Fibroblast of lung (primary cell): ENCODE measurements around the gene RNF113B. TPM values are rescaled to one million over a fixed set of nuclear protein-coding genes. Genes with fewer than 3 reads are reported as not detected.
A peak's percentile ranks its signal among the peaks of the same experiment; 100 is the strongest.

Experiments used
- DNase-seq, 2 donors: peaks; one replicate each; pipeline versions ENCODE4 v3.0.0 to v3.0.0-alpha.2; 2010; ENCODE audit warnings: low read depth in 2 of 2
- H2AFZ ChIP-seq: 2 replicates; pipeline ENCODE4 v1.5.1; 2012; ENCODE audit warnings: low read length, control low read depth, inconsistent platforms
- H3K27ac ChIP-seq: 2 replicates; pipeline ENCODE4 v1.5.1; 2011; ENCODE audit warnings: low read length, control low read depth; ENCODE audit not compliant: insufficient read depth
- H3K27me3 ChIP-seq: 2 replicates; pipeline ENCODE4 v1.5.1; 2011; ENCODE audit warnings: mild to moderate bottlenecking, low read length; ENCODE audit not compliant: control insufficient read depth, insufficient read depth
- H3K36me3 ChIP-seq: 2 replicates; pipeline ENCODE4 v1.5.1; 2011; ENCODE audit warnings: low read length; ENCODE audit not compliant: control insufficient read depth, insufficient read depth
- H3K4me1 ChIP-seq: 2 replicates; pipeline ENCODE4 v1.5.1; 2011; ENCODE audit warnings: low read length; ENCODE audit not compliant: control insufficient read depth, insufficient read depth; ENCODE audit errors: extremely low read depth
- H3K4me2 ChIP-seq: 2 replicates; pipeline ENCODE4 v1.5.1; 2011; ENCODE audit warnings: low read length, control low read depth; ENCODE audit not compliant: insufficient read depth; ENCODE audit errors: extremely low read depth
- H3K4me3 ChIP-seq, 4 experiments: fragments of 200-600 bp in 1 of 4; sonication (generic) in 1 of 4; replicated peaks in 1 of 4; 2 replicates each; pipeline ENCODE4 v1.5.1; 2011 to 2016; ENCODE audit warnings: low read length in 4 of 4, low read depth in 3 of 4, mild to moderate bottlenecking in 3 of 4, control low read depth in 2 of 4, inconsistent platforms in 1 of 4, mixed read lengths in 1 of 4; ENCODE audit not compliant: insufficient read depth in 1 of 4; ENCODE audit errors: control extremely low read depth in 1 of 4
- H3K79me2 ChIP-seq: 2 replicates; pipeline ENCODE4 v1.5.1; 2012; ENCODE audit warnings: mild to moderate bottlenecking, low read length, inconsistent platforms; ENCODE audit not compliant: control insufficient read depth, insufficient read depth
- H3K9ac ChIP-seq: 2 replicates; pipeline ENCODE4 v1.5.1; 2011; ENCODE audit warnings: mild to moderate bottlenecking, low read length, control low read depth; ENCODE audit not compliant: insufficient read depth
- H3K9me3 ChIP-seq: 2 replicates; pipeline ENCODE4 v1.5.1; 2012; ENCODE audit warnings: low read depth, low read length; ENCODE audit not compliant: control insufficient read depth, insufficient read depth
- H4K20me1 ChIP-seq: 2 replicates; pipeline ENCODE4 v1.5.1; 2011; ENCODE audit warnings: low read length; ENCODE audit not compliant: control insufficient read depth, insufficient read depth; ENCODE audit errors: extremely low read depth
- EZH2 ChIP-seq: IDR thresholded peaks from 2 replicates; pipeline ENCODE4 v1.5.1; 2012; ENCODE audit warnings: low read length, control low read depth, mild to moderate bottlenecking; ENCODE audit errors: missing control alignments
- polyA plus RNA-seq, 2 donors: library from polyadenylated mRNA; depleted of rRNA in 1 of 2; stranded (reverse) in 1 of 2; unstranded in 1 of 2; fragments of >200 nt; gene quantifications; 2 replicates each; pipeline ENCODE4 v1.2.1, GENCODE V29; 2011 to 2012; ENCODE audit warnings: missing spikeins in 1 of 2
- total RNA-seq: library from RNA; depleted of rRNA; stranded (reverse); fragments of >200 nt; gene quantifications from 2 replicates; pipeline ENCODE4 v1.2.1, GENCODE V29; 2014
- TF ChIP-seq, protein P1 (sequence below), 2 donors: IDR thresholded peaks in 1 of 2; conservative IDR thresholded peaks in 1 of 2; 1 replicate in 1 of 2; 2 replicates in 1 of 2; pipeline ENCODE4 v1.5.1; 2011 to 2012; ENCODE audit warnings: low read length in 2 of 2, control low read depth in 1 of 2, inconsistent platforms in 1 of 2, low read depth in 1 of 2, mild to moderate bottlenecking in 1 of 2

Gene RNF113B
- total and polyA plus RNA-seq, 2 donors (not counting 1 experiment from before 2014, with no cell fraction given), result not detected

- H3K36me3 ChIP-seq, result peaks cover 2% of the 10 kb centered on the region
- H3K4me2 ChIP-seq, result no peak overlapping the region
- no peaks in the 10 kb centered on the region for H3K27me3 ChIP-seq
- peaks cover 37% of the 10 kb centered on the region for H3K79me2 ChIP-seq
- H3K9me3 ChIP-seq, result no peaks in the 10 kb centered on the region
- H3K4me1 ChIP-seq, result peaks cover 12% of the 10 kb centered on the region
- TF ChIP-seq EZH2, result no peak
- TF ChIP-seq, protein P1, sequence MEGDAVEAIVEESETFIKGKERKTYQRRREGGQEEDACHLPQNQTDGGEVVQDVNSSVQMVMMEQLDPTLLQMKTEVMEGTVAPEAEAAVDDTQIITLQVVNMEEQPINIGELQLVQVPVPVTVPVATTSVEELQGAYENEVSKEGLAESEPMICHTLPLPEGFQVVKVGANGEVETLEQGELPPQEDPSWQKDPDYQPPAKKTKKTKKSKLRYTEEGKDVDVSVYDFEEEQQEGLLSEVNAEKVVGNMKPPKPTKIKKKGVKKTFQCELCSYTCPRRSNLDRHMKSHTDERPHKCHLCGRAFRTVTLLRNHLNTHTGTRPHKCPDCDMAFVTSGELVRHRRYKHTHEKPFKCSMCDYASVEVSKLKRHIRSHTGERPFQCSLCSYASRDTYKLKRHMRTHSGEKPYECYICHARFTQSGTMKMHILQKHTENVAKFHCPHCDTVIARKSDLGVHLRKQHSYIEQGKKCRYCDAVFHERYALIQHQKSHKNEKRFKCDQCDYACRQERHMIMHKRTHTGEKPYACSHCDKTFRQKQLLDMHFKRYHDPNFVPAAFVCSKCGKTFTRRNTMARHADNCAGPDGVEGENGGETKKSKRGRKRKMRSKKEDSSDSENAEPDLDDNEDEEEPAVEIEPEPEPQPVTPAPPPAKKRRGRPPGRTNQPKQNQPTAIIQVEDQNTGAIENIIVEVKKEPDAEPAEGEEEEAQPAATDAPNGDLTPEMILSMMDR (conservative IDR thresholded peaks at IDR 0.05 in 1 of 2, IDR thresholded peaks at IDR 0.05 in 1 of 2; ENCODE audit: low read depth in 1 of 2, low read length in 2 of 2), result no peak
- peak in 1 of 2 donors; percentile 80 for DNase-seq
- no peak overlapping the region for H3K27ac ChIP-seq
- no peak overlapping the region for H3K4me3 ChIP-seq
- H4K20me1 ChIP-seq, result no peaks in the 10 kb centered on the region
- no peak overlapping the region for H2AFZ ChIP-seq
- no peak overlapping the region for H3K9ac ChIP-seq
Measured at GRCh38 chr13:98222081-98222554, 45.0 kb upstream of the RNF113B start.

DNA sequence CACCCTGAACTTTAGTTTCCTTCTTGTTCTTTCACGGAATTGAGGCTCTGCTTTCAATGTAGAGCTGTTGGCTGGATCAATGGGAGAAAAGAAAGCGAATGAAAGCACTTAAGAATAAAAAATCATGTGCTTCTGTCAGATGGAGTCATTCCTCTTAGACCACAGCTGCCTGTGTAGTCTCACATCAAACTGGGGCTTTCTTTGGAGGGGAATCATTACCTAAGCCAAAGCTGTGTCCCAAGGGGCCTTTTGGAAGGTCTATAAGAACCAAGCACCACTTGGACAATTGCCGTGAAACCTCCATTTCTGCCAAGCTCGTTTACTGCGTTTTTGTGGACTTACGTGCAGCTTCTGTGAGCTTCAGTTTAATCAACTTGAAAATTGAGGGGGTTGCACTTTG, 44.2 kb upstream of the RNF113B start:
- H3K79me2 ChIP-seq, result peaks cover 38% of the 10 kb centered on the region
- DNase-seq, result no peak
- TF ChIP-seq EZH2, result no peak
- TF ChIP-seq, protein P1 (conservative IDR thresholded peaks at IDR 0.05 in 1 of 2, IDR thresholded peaks at IDR 0.05 in 1 of 2; ENCODE audit: low read depth in 1 of 2, low read length in 2 of 2), result no peak
- no peak overlapping the region for H3K4me3 ChIP-seq
- H4K20me1 ChIP-seq, result no peaks in the 10 kb centered on the region
- H3K36me3 ChIP-seq, result peaks cover 2% of the 10 kb centered on the region
- no peak overlapping the region for H3K27ac ChIP-seq
- H2AFZ ChIP-seq, result no peak overlapping the region
- no peak overlapping the region for H3K9ac ChIP-seq
- peaks cover 17% of the 10 kb centered on the region for H3K4me1 ChIP-seq
- no peaks in the 10 kb centered on the region for H3K9me3 ChIP-seq
- no peak overlapping the region for H3K4me2 ChIP-seq
- H3K27me3 ChIP-seq, result no peaks in the 10 kb centered on the region

DNA sequence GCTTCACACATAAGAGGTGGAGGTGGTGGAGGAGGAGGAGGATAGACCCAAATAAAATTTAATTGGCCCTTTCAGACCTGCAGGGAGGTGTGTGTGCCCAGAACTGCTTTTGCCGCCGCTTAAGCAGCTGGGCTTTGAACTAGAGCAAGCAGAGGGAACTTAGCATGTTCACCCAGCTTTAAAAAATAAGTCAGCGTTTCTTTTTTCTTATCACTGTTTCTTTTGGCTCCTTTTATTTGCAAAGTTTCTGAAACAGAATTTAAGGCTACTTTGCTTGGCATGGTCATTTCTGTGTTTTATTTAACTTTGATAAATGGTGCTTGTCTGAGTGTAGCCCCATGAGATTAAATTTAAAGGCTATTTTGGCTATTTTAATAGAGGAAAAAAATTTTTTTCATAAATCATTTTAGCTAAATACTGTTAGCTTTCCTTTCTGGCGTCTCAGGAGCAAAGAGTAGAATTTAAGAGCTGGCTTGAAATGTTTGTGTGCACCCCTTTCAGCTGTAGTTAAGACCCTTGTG, 43.3 kb upstream of the RNF113B start:
- Histone ChIP-seq H3K4me1 (peaks cover 24% of the 10 kb centered on the region), H3K27ac (no peak overlapping the region), H3K4me2 (no peak overlapping the region), H3K27me3 (no peaks in the 10 kb centered on the region), H3K4me3 (no peak overlapping the region), H2AFZ (no peak overlapping the region), H3K9me3 (no peaks in the 10 kb centered on the region), H3K36me3 (peaks cover 2% of the 10 kb centered on the region), H4K20me1 (no peaks in the 10 kb centered on the region), H3K79me2 (peaks cover 35% of the 10 kb centered on the region), H3K9ac (no peak overlapping the region)
- TF ChIP-seq, protein P1 (conservative IDR thresholded peaks at IDR 0.05 in 1 of 2, IDR thresholded peaks at IDR 0.05 in 1 of 2; ENCODE audit: low read depth in 1 of 2, low read length in 2 of 2), result no peak
- TF ChIP-seq EZH2, result no peak
- DNase-seq, result peak in 1 of 2 donors; percentile 47
